HEK293 (cell line): ENCODE results near the gene TMEM185B.

ENCODE experiments used
- CTCF ChIA-PET: fragments of 350-600 bp; formaldehyde crosslinking; extraction: SDS; loops from one replicate; lab custom pipeline; 2021; ENCODE audit warnings: antibody characterized with exemption; lab: Yijun Ruan, JAX
- POLR2A ChIA-PET: fragments of 300-600 bp; formaldehyde crosslinking; extraction: SDS; loops from one replicate; lab custom pipeline; 2020; ENCODE audit warnings: antibody characterized with exemption, inconsistent platforms; lab: Yijun Ruan, JAX
- H3K27ac ChIP-seq: fragments of 200-500 bp; sonication (Bioruptor generic); 2 replicates; pipeline ENCODE4 v1.5.1; 2014; ENCODE audit warnings: low read depth, low read length, control low read depth, inconsistent platforms; ENCODE audit errors: extremely low read depth
- H3K36me3 ChIP-seq, 2 experiments: fragments of 200-500 bp in 1 of 2; sonication (Bioruptor generic) in 1 of 2; 1 replicate in 1 of 2; 2 replicates in 1 of 2; pipeline ENCODE4 v1.5.1; 2014 to 2017; ENCODE audit warnings: inconsistent platforms in 2 of 2, low read length in 2 of 2; ENCODE audit not compliant: control insufficient read depth in 2 of 2, insufficient read depth in 1 of 2
- H3K4me1 ChIP-seq: fragments of 200-500 bp; sonication (Bioruptor generic); 2 replicates; pipeline ENCODE4 v1.5.1; 2014; ENCODE audit warnings: mild to moderate bottlenecking, low read length, inconsistent platforms; ENCODE audit not compliant: control insufficient read depth, insufficient read depth
- H3K4me3 ChIP-seq: 2 replicates; pipeline ENCODE4 v1.5.1; 2011; ENCODE audit warnings: low read depth, mild to moderate bottlenecking, control low read depth, low read length, moderate library complexity
- H3K9me3 ChIP-seq: fragments of 200-500 bp; sonication (Bioruptor generic); 2 replicates; pipeline ENCODE4 v1.5.1; 2014; ENCODE audit warnings: low read depth, low read length, inconsistent platforms; ENCODE audit not compliant: control insufficient read depth, insufficient read depth
- BCL11A ChIP-seq: fragments of 450-650 bp; formaldehyde crosslinking; IDR thresholded peaks from 2 replicates; pipeline ENCODE4 v1.5.1; 2016; ENCODE audit warnings: low read depth, missing biosample characterization, missing genetic modification characterization
- EGR2 ChIP-seq: fragments of 450-650 bp; formaldehyde crosslinking; IDR thresholded peaks from 2 replicates; pipeline ENCODE4 v1.5.1; 2016; ENCODE audit warnings: low read depth, missing biosample characterization, missing genetic modification characterization
- GLI4 ChIP-seq: fragments of 450-650 bp; formaldehyde crosslinking; IDR thresholded peaks from 2 replicates; pipeline ENCODE4 v1.5.1; 2016; ENCODE audit warnings: missing biosample characterization, missing genetic modification characterization
- KLF10 ChIP-seq: fragments of 450-650 bp; IDR thresholded peaks from 2 replicates; pipeline ENCODE4 v1.5.1; 2018; ENCODE audit warnings: missing biosample characterization, mild to moderate bottlenecking, missing genetic modification characterization
- KLF16 ChIP-seq: fragments of 450-650 bp; formaldehyde crosslinking; IDR thresholded peaks from 2 replicates; pipeline ENCODE4 v1.5.1; 2017; ENCODE audit warnings: missing biosample characterization, missing genetic modification characterization
- PBX3 ChIP-seq: sonication (generic); formaldehyde crosslinking; IDR thresholded peaks from 2 replicates; pipeline ENCODE4 v1.8.1; 2022; ENCODE audit warnings: mild to moderate bottlenecking, moderate library complexity, missing genetic modification reagents
- PRDM1 ChIP-seq: fragments of 450-650 bp; formaldehyde crosslinking; IDR thresholded peaks from 2 replicates; pipeline ENCODE4; 2016; ENCODE audit warnings: missing biosample characterization, missing genetic modification characterization
- RBAK ChIP-seq: fragments of 450-650 bp; formaldehyde crosslinking; IDR thresholded peaks from 2 replicates; pipeline ENCODE4 v1.5.1; 2016; ENCODE audit warnings: missing biosample characterization, missing genetic modification characterization
- REPIN1 ChIP-seq: fragments of 450-650 bp; formaldehyde crosslinking; IDR thresholded peaks from 2 replicates; pipeline ENCODE4 v1.5.1; 2017; ENCODE audit warnings: missing biosample characterization, missing genetic modification characterization, low read depth
- YY1 ChIP-seq: fragments of 450-650 bp; formaldehyde crosslinking; IDR thresholded peaks from 2 replicates; pipeline ENCODE4 v1.5.1; 2018; ENCODE audit warnings: missing biosample characterization, missing genetic modification characterization
- YY2 ChIP-seq: fragments of 450-650 bp; formaldehyde crosslinking; IDR thresholded peaks from 2 replicates; pipeline ENCODE4 v1.5.1; 2016; ENCODE audit warnings: missing biosample characterization, missing genetic modification characterization
- ZBTB26 ChIP-seq: fragments of 450-650 bp; formaldehyde crosslinking; optimal IDR thresholded peaks from 2 replicates; pipeline ENCODE3; 2016; ENCODE audit warnings: missing biosample characterization, mild to moderate bottlenecking, missing genetic modification characterization
- ZFP37 ChIP-seq: fragments of 450-650 bp; formaldehyde crosslinking; IDR thresholded peaks from 2 replicates; pipeline ENCODE4 v1.5.1; 2016; ENCODE audit warnings: missing biosample characterization, missing genetic modification characterization
- ZFP69B ChIP-seq: fragments of 450-650 bp; formaldehyde crosslinking; IDR thresholded peaks from 2 replicates; pipeline ENCODE4 v1.5.1; 2016; ENCODE audit warnings: missing biosample characterization, missing genetic modification characterization
- ZNF121 ChIP-seq: fragments of 450-650 bp; formaldehyde crosslinking; IDR thresholded peaks from 2 replicates; pipeline ENCODE4 v1.5.1; 2016; ENCODE audit warnings: missing biosample characterization, missing genetic modification characterization
- ZNF16 ChIP-seq: fragments of 450-650 bp; formaldehyde crosslinking; IDR thresholded peaks from 2 replicates; pipeline ENCODE4 v1.5.1; 2016; ENCODE audit warnings: low read depth, missing biosample characterization, missing genetic modification characterization
- ZNF169 ChIP-seq: fragments of 450-650 bp; formaldehyde crosslinking; IDR thresholded peaks from 2 replicates; pipeline ENCODE4 v1.5.1; 2016; ENCODE audit warnings: missing biosample characterization, missing genetic modification characterization
- ZNF184 ChIP-seq: fragments of 450-650 bp; IDR thresholded peaks from 2 replicates; pipeline ENCODE4 v1.5.1; 2018; ENCODE audit warnings: missing biosample characterization, mild to moderate bottlenecking, missing genetic modification characterization
- ZNF2 ChIP-seq: fragments of 450-650 bp; formaldehyde crosslinking; IDR thresholded peaks from 2 replicates; pipeline ENCODE4 v1.5.1; 2016; ENCODE audit warnings: missing biosample characterization, missing genetic modification characterization
- ZNF266 ChIP-seq: fragments of 450-650 bp; formaldehyde crosslinking; IDR thresholded peaks from 2 replicates; pipeline ENCODE4 v1.5.1; 2016; ENCODE audit warnings: missing biosample characterization, missing genetic modification characterization, low read depth
- ZNF426 ChIP-seq: fragments of 450-650 bp; formaldehyde crosslinking; IDR thresholded peaks from 2 replicates; pipeline ENCODE4 v1.5.1; 2017; ENCODE audit warnings: missing biosample characterization, missing genetic modification characterization, mild to moderate bottlenecking, inconsistent platforms, moderate library complexity
- ZNF514 ChIP-seq: fragments of 450-650 bp; formaldehyde crosslinking; IDR thresholded peaks from 2 replicates; pipeline ENCODE4 v1.5.1; 2016; ENCODE audit warnings: missing biosample characterization, missing genetic modification characterization
- ZNF518A ChIP-seq: fragments of 450-650 bp; formaldehyde crosslinking; conservative IDR thresholded peaks from 2 replicates; pipeline ENCODE4 v1.5.1; 2016; ENCODE audit warnings: low read depth, missing biosample characterization, missing genetic modification characterization
- ZNF596 ChIP-seq: fragments of 450-650 bp; IDR thresholded peaks from 2 replicates; pipeline ENCODE4 v1.5.0; 2018; ENCODE audit warnings: missing biosample characterization, mild to moderate bottlenecking, missing genetic modification characterization, moderate library complexity
- ZNF623 ChIP-seq: fragments of 450-650 bp; formaldehyde crosslinking; IDR thresholded peaks from 2 replicates; pipeline ENCODE4 v1.5.1; 2016; ENCODE audit warnings: missing biosample characterization, missing genetic modification characterization
- ZNF639 ChIP-seq: fragments of 450-650 bp; formaldehyde crosslinking; IDR thresholded peaks from 2 replicates; pipeline ENCODE4 v1.5.1; 2016; ENCODE audit warnings: missing biosample characterization, missing genetic modification characterization
- ZNF701 ChIP-seq: fragments of 450-650 bp; formaldehyde crosslinking; IDR thresholded peaks from 2 replicates; pipeline ENCODE4 v1.5.1; 2016; ENCODE audit warnings: missing biosample characterization, missing genetic modification characterization
- ZNF837 ChIP-seq: fragments of 450-650 bp; formaldehyde crosslinking; IDR thresholded peaks from 2 replicates; pipeline ENCODE4 v1.5.1; 2016; ENCODE audit warnings: missing biosample characterization, missing genetic modification characterization
- ZXDB ChIP-seq: fragments of 450-650 bp; formaldehyde crosslinking; IDR thresholded peaks from 2 replicates; pipeline ENCODE4 v1.5.1; 2016; ENCODE audit warnings: missing biosample characterization, missing genetic modification characterization

The TMEM185B gene

GRCh38 chr2:120233292-120233691 is 10.1 kb upstream of the TMEM185B start:
- no peak overlapping the region for H3K4me3 ChIP-seq
- no peaks in the 10 kb centered on the region for H3K9me3 ChIP-seq
- TF ChIP-seq ZNF16 (tag by site-specific recombination) (no peak), ZBTB26 (tag by site-specific recombination) (no peak), REPIN1 (tag by site-specific recombination) (no peak), ZNF184 (tag by site-specific recombination) (no peak), ZNF266 (tag by site-specific recombination) (no peak), ZNF837 (tag by site-specific recombination) (no peak), ZNF639 (tag by site-specific recombination) (no peak), ZNF623 (no peak), PRDM1 (tag by site-specific recombination) (no peak), BCL11A (tag by site-specific recombination) (no peak), GLI4 (no peak), KLF10 (tag by site-specific recombination) (no peak), ZNF514 (tag by site-specific recombination) (no peak)
- ChIA-PET POLR2A (no interaction called here), CTCF (interaction anchor here (0.8 kb wide), 1 partner anchor 80 kb away, joined by 7 read pairs; no protein-coding TSS in a partner anchor)
- H3K4me1 ChIP-seq: no peaks in the 10 kb centered on the region
- H3K36me3 ChIP-seq: no peaks in the 10 kb centered on the region
- no peak overlapping the region for H3K27ac ChIP-seq

- Histone ChIP-seq H3K4me1 (no peaks in the 10 kb centered on the region), H3K27ac (no peak overlapping the region), H3K9me3 (no peaks in the 10 kb centered on the region), H3K36me3 (no peaks in the 10 kb centered on the region), H3K4me3 (no peak overlapping the region)
- CTCF ChIA-PET: interaction anchor here (0.8 kb wide), 1 partner anchor 81 kb away, joined by 7 read pairs; no protein-coding TSS in a partner anchor
- POLR2A ChIA-PET: interaction anchor here (1.1 kb wide), 1 partner anchor 9 kb away, joined by 3 read pairs; the partner anchor contains the start of gene TMEM185B
- TF ChIP-seq EGR2 (tag by site-specific recombination) (no peak), ZNF518A (tag by site-specific recombination) (no peak), ZNF121 (tag by site-specific recombination) (no peak), ZNF426 (tag by site-specific recombination) (no peak), KLF16 (no peak), YY1 (tag by site-specific recombination) (no peak), ZNF701 (tag by site-specific recombination) (no peak), ZXDB (tag by site-specific recombination) (no peak), ZNF596 (tag by site-specific recombination) (no peak), YY2 (tag by site-specific recombination) (no peak), ZNF2 (tag by site-specific recombination) (no peak), PBX3 (CRISPR knock-in tag) (no peak), RBAK (no peak), ZFP37 (tag by site-specific recombination) (no peak), ZNF169 (tag by site-specific recombination) (no peak), ZFP69B (tag by site-specific recombination) (no peak)
Observed at GRCh38 chr2:120231974-120232635, 8.9 kb upstream of the TMEM185B start.
